Measurements from ENCODE around the gene TNFSF10.

TNFSF10 gene

GRCh38 chr3:172516318-172517214, 6.7 kb downstream of the TNFSF10 start:
- DNase-seq (ENCODE audit: low read depth): no peak

DNA sequence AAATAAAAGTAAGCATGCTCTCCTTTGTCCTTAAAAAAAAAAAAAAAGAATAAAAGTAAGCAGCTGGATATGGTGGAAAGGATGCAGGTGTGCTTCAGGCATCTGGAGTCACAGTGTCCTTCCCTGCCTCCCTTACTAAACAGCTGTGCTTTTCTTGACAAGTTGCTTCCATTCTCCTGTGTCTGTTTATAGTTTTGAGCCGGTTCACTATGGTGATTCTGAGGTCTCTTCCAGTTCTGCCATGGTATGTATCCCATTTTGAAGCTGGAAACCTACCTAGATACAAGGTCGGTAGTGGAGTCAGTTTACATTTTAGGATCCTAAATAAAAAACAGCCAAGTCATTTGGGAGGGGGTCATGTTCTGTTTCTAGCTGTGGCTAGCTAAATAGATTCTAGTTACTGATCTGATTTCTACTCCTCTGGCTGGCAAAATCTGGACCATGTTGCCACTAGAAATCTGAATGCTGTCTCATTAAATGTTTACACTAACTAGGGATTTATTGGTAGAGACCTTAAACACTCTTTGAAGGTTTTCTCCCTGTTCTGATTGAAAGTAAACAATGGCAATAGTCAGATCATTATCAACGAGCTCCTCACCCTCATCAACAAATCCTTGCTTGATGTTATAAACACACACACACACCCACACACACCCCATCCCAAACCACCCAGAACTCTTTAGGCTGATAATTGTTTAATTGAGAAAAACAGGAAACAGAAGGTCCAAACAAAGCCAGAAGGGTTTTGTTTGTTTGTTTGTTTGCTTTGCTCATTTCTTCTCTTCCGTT, 7.9 kb downstream of the TNFSF10 start:
- DNase-seq (ENCODE audit: low read depth): no peak

DNA sequence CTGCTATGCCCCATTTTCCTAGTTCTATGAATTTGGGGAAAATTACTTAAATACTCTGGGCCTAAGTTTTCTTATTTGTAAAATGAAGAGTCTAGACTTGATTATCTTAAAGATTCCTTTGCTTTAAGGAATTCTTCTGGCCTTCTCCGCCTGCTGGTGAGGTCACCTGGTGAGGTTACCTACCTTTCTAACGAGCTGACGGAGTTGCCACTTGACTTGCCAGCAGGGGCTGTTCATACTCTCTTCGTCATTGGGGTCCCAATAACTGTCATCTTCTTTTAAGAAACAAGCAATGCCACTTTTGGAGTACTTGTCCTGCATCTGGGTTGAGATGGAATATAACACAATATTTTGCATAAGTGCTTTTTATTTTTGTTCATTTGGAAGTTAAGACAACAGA, 8.6 kb downstream of the TNFSF10 start:
- no peak for DNase-seq (ENCODE audit: low read depth)

GRCh38 chr3:172513488-172513887, 9.7 kb downstream of the TNFSF10 start:
- DNase-seq (ENCODE audit: low read depth): no peak

DNA sequence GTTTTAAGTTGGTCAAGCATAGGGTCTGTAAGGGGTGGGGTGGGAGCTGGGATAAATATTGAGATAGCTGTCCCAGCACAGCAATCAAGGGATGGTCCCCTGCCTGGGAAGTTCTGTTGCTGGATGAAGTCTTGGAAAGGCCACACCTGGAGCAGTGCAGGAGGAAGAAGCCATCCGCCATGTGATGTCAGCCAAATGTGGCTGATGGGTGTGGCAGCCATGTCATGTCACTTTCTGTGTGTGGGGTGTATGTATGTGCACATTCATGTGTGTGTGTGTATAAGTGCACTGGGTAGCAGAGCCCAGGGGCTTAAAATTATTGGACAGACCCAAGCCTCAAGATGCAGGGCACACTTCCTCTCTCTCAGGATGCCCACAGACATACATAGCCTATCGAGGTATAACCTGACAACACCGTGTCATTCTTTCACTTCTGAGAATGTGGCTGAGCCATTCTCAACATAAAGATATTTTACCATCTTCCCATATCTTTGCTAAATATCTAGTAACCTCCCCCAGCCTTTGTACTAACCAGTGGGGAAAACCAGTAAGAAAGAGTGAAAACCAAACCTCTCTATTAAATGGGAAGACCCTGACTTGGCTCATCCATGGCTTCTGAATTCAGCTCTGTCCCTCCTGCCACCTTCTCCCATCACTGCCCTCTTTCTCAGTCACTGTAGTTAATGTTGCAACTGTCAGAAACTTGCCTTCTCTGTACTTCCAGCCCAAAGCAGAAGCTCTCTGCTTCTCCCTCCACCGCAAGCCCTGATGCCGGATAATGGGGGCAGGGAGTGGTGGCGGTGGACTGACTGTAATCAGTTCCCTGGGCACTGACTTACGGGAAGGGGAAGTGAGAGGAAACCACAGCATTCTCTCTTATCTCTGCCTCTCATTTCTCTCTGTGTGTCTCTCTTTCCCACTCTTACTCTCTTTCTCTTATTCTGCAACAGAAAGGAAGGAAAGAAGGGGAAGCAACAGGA, 11.2 kb downstream of the TNFSF10 start:
- no peak for DNase-seq (ENCODE audit: low read depth)

GRCh38 chr3:172506094-172506493, 17.1 kb downstream of the TNFSF10 start:
- DNase-seq (ENCODE audit: low read depth): no peak

DNA sequence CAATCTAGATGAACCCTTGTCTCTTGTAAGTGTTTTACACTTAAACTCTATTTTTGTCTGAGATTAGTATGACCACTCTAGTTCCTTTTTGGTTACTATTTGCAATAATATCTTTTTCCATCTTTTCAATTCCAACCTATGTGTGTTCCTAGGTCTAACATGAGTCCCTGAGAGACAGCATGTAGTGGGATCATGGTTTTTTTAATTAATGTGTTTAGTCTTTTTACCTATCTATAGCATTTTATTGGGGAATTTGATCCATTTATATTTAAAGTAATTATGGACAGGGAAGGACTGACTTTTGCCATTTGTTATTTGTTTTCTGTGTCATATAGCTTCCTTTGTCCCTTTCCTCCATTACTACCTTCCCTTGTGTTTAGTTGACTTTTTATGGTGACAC, 21.7 kb downstream of the TNFSF10 start:
- DNase-seq (ENCODE audit: low read depth): no peak

GRCh38 chr3:172490198-172490669, 33.0 kb downstream of the TNFSF10 start:
- DNase-seq (ENCODE audit: low read depth): peak; percentile 76

GRCh38 chr3:172478116-172478515, 45.1 kb downstream of the TNFSF10 start:
- DNase-seq (ENCODE audit: low read depth): no peak

DNA sequence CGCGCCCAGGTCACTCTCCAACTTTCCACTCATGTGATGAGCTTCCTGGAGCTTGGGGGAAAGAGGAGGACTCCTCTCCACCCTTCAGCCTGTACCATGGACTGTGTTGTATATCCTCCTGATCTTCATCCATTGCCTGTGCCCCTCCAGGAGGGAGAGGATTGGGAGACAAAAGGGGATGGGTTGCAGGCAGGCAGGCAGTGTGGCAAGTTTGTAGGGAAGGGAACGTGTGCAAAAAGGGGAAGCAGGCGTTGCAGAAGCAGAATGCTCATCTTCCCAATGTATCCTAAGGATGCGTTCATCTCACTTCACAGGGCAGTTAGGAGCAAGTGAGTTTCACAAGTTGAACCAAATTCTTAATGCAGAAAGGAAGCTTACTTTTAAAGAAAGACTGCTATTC, 46.9 kb downstream of the TNFSF10 start:
- no peak for DNase-seq (ENCODE audit: low read depth)

DNA sequence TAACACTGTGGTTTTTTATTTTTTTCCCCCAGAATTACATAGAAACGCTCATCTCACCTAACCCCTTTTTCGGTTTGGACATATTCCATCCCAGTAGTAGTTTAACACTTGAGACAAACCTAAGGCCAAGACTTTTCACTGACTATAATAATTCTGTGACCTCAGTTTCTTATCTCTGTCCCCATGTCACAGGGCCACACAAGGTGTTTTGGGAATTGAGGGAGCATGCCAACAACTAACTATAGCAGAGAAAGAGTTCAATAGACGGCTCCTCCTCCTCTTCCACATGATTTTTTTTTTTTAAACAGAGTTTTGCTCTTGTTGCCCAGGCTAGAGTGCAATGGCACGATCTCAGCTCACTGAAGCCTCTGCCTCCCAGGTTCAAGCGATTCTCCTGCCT, 47.5 kb downstream of the TNFSF10 start:
- DNase-seq (ENCODE audit: low read depth): no peak

GRCh38 chr3:172471903-172472302, 51.3 kb downstream of the TNFSF10 start:
- DNase-seq (ENCODE audit: low read depth): no peak

DNA sequence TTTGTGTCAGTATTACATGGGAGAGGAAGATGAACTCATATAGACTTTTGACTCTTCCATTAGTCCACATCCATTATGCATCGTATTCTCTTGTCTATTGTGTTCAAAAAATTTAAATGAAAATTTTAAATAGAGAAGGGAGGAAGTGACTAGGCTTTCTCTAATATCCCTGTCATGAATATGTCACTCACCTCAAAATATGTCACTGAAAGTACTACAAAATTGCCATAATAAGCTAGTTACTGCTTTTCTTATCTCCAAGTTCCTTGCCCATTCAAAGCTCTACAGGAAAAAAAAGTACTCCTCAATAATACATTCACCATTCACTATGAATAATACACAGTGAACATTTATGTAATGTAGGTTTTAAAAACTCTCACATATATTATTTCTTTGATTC, 52.6 kb downstream of the TNFSF10 start:
- no peak for DNase-seq (ENCODE audit: low read depth)

GRCh38 chr3:172467170-172467824, 55.9 kb downstream of the TNFSF10 start:
- no peak for DNase-seq (ENCODE audit: low read depth)

GRCh38 chr3:172466553-172467130, 56.6 kb downstream of the TNFSF10 start:
- no peak for DNase-seq (ENCODE audit: low read depth)

- DNase-seq (ENCODE audit: low read depth): no peak
Measured at GRCh38 chr3:172465281-172465680, 57.9 kb downstream of the TNFSF10 start.

DNA sequence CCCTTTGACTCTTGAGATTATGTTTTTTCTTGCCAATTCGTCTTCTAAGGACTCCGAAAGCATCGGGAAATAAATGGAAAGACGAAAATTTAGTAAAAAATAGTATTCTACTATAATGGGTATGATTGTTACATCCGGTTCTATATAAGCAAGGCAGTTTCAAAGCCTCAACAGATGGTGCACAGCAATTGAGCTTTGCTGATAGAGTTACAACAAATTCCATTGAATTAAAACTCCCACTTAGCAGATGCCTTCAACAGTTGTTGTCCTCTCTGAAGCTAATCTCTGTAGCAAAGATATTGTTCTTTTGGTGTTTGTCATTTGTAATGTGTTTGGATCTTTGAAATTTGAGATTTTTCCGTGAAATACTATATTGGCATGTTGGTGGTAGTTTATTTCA, 58.9 kb downstream of the TNFSF10 start:
- no peak for DNase-seq (ENCODE audit: low read depth)

- no peak for DNase-seq (ENCODE audit: low read depth)
Measured at GRCh38 chr3:172461530-172462138, 61.6 kb downstream of the TNFSF10 start.

- no peak for DNase-seq (ENCODE audit: low read depth)
Measured at GRCh38 chr3:172456404-172456803, 66.8 kb downstream of the TNFSF10 start.
